Measurements from ENCODE around the gene MAST2.
"Not testable (repeated sequence)": the region's sequence is repeated elsewhere in the genome, so short reads cannot be mapped to it uniquely, and the experiment has no call there.

The MAST2 gene

DNA sequence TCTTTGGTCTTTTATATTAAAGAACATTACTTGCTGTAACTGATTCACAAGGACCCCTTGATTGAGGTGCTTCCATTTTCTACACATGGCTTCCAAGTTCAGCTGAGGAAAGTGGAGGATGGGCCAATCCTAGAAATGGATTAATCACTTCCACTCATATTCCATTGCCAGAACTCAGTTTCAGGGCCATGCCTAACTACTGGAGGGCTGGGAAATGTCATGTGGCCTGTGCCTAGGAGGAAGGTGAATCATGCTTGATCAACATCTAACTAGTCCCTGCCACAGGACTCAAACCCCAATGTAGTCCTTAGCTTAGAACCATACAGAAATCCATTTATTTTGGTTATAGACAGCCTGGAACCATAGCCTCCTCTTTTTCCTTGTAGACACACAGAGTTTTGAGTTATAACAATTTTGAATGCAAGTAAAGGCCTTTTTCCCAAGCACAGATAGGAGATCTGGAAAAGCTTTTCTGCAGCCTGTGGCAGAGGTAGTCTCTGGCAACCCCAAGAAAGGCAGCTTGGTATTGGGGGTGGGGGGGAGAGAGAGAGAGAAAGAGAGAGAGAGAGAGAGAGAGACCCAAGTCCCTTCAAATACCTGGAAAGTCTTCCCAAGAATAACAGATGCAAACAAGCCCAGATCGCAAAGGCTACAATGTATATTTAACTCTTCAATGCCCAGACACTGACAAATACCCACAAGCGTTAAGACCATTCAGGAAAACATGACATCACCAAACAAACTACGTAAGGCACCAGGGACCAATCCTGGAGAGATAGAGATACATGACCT is 12.5 kb downstream of the MAST2 start:
- no peak for DNase-seq

DNA sequence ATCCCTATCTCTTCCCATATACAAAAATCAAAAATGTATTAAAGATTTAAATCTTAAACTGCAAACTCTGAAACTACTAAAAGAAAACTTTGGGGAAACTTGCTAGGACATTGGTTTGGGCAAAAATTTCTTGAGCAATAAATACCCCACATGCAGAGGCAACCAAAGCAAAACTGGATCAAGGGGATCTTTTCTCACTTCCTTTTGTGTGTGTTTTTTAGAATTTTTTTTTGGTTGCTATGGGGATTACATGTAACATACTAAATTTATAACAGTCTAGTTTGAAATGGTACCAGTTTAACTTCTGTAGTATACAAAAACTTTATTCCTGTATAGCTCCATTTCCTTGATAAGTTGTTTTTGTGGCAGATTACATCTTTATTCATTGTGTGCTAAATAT is 16.8 kb downstream of the MAST2 start:
- no peak for DNase-seq

DNA sequence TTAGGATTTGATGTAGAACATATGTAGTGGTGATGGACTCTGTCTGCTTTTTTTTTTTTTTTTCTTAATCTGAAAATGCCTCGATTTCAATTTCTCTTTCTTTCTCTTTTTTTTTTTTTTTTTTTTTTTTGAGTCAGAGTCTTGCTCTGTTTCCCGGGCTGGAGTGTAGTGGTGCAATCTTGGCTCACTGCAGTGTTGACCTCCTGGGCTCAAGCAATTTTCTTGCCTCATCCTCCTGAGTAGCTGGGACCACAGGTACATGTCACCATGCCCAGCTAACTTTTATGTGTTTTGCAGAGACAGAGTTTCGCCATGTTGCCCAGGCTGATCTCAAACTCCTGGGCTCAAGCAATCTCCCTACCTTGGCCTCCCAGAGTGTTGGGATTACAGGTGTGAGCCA is 17.4 kb downstream of the MAST2 start:
- no peak for DNase-seq

DNA sequence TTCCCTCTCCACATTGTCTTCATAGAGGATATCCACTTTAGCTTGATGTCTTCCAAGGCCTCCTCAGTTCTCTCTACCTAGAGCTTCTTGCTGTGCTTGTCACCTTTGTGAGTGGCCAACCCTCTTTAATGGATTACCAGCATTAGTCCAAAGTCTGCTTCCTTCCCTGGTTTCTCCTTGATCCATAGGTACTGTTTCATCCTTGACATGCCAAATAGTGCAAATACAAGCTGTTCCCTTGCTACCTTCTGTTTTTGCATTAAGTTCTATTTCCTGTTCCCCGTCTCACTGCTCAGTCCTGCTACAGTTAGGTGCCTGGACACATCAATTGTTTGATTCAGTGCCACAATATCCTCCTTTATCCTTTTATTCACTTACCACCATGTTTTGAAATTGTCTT is 19.2 kb downstream of the MAST2 start:
- DNase-seq: no peak

DNA sequence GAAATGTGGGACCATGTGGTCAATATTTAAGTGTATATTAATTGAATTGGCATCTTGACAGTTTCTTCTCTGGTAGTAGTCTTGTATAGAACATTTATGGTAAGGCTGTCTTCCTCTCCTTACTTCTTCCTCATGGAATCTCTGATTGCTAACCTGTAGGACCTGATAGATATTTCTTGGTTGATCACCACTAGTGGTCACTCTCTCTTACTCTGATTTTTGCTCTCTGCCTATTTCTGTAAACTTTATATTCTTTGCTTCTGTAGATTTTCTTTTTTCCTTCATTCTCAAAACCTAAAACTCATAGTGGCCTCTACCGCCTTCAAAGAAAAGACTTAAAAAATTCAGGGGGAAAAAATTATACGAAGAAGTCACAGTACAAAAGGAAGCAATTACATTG is 21.2 kb downstream of the MAST2 start:
- no peak for DNase-seq

DNA sequence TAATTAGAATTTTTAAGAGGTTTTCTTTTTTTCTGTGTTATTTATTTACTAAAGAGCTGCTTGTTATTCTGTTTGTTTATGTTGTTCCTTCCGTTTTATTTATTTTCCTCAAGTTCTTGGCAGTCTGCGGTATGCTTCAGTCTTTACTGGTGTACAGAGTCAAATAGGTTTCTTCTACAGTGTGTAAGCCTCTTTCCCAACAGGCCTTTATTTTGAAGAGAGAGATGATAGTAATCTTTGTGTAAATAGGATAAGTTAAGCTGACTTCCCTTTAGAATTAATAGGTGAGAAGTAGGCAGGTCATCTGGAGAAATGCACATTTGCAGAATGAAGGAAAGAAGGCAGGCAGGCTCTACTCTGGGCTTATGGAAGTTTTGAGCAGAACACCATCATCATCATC is 23.8 kb downstream of the MAST2 start:
- DNase-seq: no peak

- no peak for DNase-seq
Observed at GRCh38 chr1:45828841-45829240, 25.4 kb downstream of the MAST2 start.

GRCh38 chr1:45833361-45833760 is 29.9 kb downstream of the MAST2 start:
- DNase-seq: no peak

- DNase-seq: no peak
Observed at GRCh38 chr1:45834689-45835088, 31.3 kb downstream of the MAST2 start.

DNA sequence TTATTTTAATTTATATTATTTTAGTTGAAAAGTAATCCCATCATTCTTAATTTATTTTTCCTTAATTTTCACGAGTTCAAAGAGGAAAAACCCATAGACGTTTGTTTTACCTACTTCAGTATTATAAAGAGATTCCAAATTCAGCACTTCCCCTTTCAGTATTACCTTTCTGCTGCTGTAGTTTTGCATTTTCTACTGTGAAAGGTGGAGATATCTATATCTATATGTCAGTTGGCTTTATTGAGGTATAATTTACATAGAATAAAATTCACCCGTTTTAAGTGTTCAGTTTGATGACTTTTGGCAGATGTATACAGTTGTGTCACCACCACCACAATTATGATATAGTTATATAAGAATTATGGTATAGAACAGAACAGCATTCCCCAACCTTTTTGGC is 33.0 kb downstream of the MAST2 start:
- DNase-seq: no peak

DNA sequence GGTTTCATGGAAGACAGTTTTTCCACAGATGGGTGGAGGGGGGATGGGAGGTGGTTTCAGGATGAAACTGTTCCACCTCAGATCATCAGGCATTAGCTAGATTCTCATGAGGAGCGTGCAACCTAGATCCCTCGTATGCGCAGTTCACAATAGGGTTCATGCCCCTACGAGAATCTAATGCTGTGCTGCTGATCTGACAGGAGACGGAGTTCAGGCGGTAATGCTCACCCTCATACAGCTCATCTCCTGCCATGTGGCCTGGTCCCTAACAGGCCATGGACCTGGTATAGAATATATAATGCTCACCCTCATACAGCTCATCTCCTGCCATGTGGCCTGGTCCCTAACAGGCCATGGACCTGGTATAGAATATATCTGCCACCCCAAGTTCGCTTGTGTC is 33.4 kb downstream of the MAST2 start:
- DNase-seq: not testable (repeated sequence)

- DNase-seq: not testable (repeated sequence)
Observed at GRCh38 chr1:45838322-45838721, 34.9 kb downstream of the MAST2 start.

GRCh38 chr1:45840704-45841103 is 37.3 kb downstream of the MAST2 start:
- peak; percentile 33 for DNase-seq

DNA sequence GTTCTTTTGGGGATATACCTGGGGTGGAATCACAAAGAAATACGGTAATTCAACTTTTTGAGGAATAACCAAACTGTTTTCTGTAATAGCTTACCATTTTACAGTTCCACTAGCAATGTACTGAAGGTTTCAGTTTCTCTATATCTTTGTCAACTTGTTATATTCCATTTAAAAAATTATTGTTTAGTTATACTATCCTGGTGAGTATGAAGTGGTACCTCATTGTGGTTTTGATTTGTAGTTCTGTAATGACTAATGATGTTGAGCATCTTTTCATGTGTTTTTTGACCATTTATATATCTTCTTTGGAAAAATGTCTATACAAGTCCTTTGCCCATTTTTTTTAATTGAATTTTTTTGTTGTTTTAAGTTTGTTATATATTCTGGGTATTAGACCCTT is 39.4 kb downstream of the MAST2 start:
- no peak for DNase-seq

DNA sequence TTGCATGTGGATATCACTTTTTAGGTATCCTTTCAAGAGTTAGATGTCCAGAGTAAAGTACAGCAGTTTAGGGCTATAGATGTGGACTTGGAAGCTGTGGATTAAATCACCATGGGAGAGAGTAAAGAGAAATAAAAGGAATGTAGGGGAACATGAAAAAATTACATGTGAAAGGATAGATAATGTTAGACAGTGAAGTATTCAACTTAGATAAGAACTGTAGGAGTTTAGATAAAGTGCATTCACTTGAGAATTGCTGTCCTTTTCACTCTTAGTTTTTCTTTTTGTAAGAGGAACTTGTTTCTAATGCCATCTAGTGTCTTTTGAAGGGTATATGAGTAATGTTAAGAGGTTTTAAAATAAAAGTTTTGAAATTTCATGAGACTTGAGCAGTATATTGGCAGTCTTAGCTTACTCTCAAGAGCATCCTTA is 40.1 kb downstream of the MAST2 start:
- peak; percentile 71 for DNase-seq

DNA sequence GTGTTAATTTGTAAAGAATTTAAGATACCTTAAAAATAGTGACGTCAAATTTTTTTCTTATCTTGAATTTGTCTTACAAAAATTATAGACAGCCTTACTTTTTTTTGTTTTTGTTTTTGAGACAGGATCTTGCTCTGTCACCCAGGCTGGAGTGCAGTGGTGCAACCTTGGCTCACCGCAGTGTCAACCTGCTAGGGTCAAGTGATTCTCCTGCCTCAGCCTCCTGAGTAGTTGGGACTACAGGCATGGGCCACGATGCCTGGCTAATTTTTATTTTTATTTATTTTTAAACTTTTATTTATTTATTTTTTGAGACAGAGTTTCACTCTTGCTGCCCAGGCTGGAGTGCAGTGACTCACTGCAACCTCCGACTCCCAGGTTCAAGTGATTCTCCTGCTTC is 40.6 kb downstream of the MAST2 start:
- not testable (repeated sequence) for DNase-seq

DNA sequence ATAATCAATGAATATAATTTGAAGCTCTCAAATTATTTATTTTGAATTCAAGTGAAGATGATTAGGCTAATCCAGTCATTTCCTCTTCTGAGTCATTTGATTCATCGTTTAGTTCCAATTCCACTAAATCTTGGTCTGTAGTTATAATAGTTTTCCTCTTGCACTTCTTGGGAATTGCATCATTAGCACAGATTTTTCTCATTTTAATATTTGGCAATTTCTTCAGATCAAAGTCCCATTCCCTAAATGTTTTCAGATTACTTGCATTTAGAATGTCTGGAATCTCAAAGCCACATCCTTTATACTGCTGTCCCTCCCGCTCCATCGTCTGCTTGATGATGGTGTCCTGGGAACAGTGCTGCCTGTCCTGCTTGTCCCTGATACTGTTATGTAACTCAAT is 43.5 kb downstream of the MAST2 start:
- no peak for DNase-seq

DNA sequence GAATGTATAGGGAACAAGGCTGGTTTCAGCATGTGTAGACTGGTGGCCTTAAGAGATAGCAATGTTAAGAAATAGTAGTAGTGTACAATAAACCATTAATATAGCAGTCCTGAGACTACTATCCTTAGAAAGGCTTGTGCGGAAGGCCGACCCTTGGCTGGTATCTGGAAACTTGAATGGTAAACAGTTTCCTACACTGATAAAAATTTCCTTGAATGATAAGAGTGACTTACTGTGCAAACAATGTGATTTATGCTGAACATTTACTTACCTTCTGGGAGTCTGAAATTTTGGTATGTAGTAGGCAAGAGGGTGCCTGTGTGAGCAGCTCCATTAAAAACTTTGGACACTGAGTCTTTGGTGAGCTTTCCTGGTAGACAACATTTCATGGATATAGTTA is 44.7 kb downstream of the MAST2 start:
- no peak for DNase-seq

- no peak for DNase-seq
Observed at GRCh38 chr1:45848714-45849113, 45.3 kb downstream of the MAST2 start.

DNA sequence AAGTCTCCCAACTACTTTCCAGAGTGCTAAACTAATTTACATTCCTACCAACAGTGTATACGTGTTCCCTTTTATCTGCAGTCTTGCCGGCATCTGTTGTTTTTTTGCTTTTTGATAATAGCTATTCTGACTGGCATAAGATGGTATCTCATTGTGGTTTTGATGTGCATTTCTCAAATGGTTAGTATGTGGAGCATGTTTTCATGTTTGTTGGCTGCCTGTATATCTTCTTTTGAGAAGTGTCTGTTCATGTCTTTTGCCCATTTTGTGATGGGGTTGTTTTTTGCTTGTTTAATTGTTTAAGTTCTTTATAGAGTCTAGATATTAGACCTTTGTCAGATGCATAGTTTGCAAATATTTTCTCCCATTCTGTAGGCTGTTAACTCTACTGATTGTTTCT is 46.6 kb downstream of the MAST2 start:
- peak; percentile 13 for DNase-seq

GRCh38 chr1:45854724-45855123 is 51.3 kb downstream of the MAST2 start:
- no peak for DNase-seq

- DNase-seq: no peak
Observed at GRCh38 chr1:45857101-45857700, 53.8 kb downstream of the MAST2 start.

- not testable (repeated sequence) for DNase-seq
Observed at GRCh38 chr1:45857755-45858492, 54.5 kb downstream of the MAST2 start.

DNA sequence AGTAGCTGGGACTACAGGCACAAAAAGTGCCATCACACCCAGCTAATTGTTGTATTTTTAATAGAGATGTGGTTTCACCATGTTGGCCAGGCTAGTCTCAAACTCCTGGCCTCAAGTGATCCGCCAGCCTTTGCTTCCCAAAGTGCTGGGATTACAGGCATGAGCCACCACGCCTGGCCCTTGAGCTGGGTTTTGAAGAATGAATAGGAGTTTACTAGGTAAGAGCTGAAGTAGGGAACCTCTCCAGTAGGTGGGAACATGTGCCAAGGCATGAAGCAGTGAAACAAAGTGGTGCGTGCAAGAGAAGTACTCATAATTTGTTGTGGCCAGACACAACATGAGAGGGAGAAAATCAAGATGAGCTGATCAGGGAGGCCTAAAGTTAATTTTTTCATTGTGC is 55.8 kb downstream of the MAST2 start:
- no peak for DNase-seq
